Stimulated activated CD8-positive, alpha-beta memory T cell treated with anti-CD3 and anti-CD28 coated beads, Interleukin-12 subunit alpha, Interleukin-12 subunit beta, amount 100 ng/mL, for 1 hour (primary cell): ENCODE data around the gene RNF17.
"Not testable (repeated sequence)": the region's sequence is repeated elsewhere in the genome, so short reads cannot be mapped to it uniquely, and the experiment has no call there.

Source experiments
- DNase-seq: peaks from one replicate; pipeline ENCODE4 v3.0.0-alpha.2; 2020; ENCODE audit warnings: low read depth

Gene RNF17

GRCh38 chr13:24742977-24743376 lies 21.0 kb upstream of the RNF17 start:
- no peak for DNase-seq

DNA sequence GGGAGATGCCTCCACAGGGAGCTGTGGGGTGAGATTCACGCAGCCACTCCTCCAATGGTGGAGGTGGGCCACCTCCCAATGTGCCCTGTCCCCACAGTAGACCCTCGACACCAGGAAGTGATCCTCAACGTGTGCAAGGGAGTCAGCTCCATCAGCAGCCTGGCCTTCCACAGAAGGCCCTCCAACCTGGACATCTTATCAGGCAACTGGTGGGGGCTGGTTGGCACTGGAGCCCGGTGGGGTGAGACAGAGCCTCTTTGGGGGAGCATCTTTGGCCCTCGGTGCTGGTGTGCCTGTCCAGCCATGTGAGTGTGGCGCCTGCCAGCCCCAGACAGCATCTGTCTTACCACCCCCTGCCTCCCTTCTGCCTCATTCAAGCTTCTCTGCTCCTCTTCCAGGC lies 19.7 kb upstream of the RNF17 start:
- no peak for DNase-seq

GRCh38 chr13:24745516-24745860 lies 18.5 kb upstream of the RNF17 start:
- no peak for DNase-seq

DNA sequence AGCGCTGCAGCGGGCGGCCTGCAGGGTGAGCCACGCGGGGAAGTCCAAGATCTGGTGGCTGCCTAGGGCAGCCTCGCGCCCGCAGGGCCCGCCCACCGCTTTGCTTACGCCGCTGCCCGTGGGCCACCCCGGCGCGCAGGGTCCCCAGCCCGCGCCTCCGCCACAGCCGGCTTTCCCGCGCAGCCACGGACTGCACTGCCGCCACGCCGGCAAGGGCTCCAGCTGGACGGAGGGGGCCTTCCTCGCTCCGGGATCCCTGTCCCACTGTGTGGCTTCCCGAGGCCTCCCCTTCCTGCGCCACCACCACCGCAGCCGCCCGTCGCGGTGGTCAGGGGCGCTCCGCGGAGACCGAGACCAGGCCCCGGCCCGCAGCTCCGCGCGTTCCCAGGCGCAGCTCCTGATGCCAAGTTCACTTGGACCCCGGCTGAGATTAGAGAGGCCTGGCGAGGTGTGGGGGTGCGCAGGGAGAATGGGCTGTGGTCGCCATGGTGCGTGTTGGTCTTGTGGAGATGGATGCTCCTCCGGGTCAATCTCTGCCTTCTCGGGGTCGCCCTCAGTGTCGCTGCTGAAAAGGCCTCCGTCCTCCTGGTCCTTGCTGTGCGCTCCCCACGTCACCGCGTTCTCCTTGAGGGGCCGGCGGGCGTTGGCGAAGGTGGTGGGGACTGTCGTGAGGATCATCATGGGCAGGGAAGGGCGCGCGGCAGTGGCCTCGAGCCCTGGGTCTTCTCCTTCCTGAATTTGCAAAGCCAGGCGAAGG lies 17.9 kb upstream of the RNF17 start:
- DNase-seq = no peak

GRCh38 chr13:24746618-24747247 lies 17.2 kb upstream of the RNF17 start:
- no peak for DNase-seq

- no peak for DNase-seq
Measured at GRCh38 chr13:24747248-24748060, 16.5 kb upstream of the RNF17 start.

- DNase-seq = no peak
Measured at GRCh38 chr13:24748061-24748400, 15.9 kb upstream of the RNF17 start.

- no peak for DNase-seq
Measured at GRCh38 chr13:24759197-24759596, 4.8 kb upstream of the RNF17 start.

DNA sequence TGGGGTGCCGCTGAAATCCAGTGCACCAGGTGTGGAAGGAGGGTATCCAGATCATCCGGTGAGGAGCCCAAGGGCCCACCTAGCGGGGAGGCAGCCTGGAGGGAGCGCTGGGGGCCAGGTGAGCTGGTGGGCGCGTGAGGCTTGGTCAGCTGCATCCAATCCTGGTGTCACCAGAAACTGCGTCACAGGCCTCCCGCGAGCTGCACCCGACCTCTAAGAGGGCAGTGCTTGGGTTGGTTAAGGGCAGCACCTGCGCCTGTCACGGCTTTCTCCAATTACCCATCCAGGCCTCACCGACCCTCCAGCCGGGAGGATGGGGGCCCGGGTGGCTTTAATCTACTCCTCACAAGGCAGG lies 284 bp downstream of the RNF17 start:
- DNase-seq = no peak

DNA sequence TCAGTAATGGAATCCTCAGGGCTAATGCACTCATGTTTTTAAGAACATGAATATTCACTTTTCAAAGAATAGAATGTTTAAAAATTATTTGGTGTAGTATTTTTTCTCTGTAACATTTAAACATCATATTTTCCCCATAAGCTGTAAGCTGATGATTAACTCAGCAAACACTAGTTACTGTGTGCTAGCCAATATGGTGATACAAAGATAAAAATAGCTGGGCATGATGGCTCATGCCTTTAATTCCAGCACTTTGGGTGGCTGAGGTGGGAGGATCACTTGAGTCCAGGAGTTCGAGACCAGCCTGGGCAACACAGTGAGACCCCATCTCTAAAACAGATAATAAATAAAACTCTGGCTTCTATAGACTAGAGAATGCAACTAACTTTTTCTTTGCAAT lies 13.2 kb downstream of the RNF17 start:
- no peak for DNase-seq

- DNase-seq = no peak
Measured at GRCh38 chr13:24784319-24784718, 20.4 kb downstream of the RNF17 start.

DNA sequence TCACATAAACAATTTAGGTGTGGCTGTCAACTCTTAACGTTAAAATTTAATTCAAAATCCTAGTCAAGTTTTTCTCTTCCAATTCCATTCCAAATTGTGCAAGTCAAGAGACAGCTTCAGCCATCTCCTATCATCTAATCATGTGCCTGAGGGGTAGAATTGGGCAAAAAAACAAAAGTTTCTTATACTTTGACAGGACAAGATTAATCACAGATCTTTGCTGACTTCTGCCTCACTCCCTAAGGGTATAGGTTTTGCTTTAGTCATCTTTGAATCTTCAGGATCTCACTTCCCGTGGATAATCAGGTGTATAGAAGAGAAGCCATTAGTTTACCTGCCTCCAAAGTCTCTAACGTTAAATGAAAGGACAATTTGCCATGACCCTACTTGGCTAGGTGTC lies 24.6 kb downstream of the RNF17 start:
- no peak for DNase-seq

- no peak for DNase-seq
Measured at GRCh38 chr13:24802074-24802473, 38.1 kb downstream of the RNF17 start.

DNA sequence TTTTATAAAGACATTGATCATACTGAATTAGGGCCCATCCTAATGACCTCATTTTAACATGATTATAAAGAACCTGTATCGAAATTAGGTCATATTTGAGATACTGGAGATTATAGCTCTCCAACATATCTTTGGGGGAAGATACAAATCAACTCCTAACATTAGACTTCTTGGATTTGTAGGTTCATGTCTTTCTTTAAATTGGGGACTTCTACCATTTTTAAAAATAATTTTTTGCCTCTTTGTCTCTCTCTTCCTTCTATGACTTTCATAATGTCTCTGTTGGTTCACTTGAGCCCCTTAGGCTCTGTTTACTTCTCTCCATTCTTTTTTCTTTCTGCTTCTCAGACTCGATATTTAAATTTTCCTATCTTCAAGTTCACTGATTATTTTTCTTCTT lies 57.2 kb downstream of the RNF17 start:
- no peak for DNase-seq

GRCh38 chr13:24822640-24823039 lies 58.7 kb downstream of the RNF17 start:
- DNase-seq = no peak

- not testable (repeated sequence) for DNase-seq
Measured at GRCh38 chr13:24823122-24823710, 59.2 kb downstream of the RNF17 start.

- no peak for DNase-seq
Measured at GRCh38 chr13:24827799-24828198, 63.8 kb downstream of the RNF17 start.

- no peak for DNase-seq
Measured at GRCh38 chr13:24834902-24835510, 71.0 kb downstream of the RNF17 start.

- DNase-seq = not testable (repeated sequence)
Measured at GRCh38 chr13:24837528-24837927, 73.6 kb downstream of the RNF17 start.

GRCh38 chr13:24842549-24843274 lies 78.7 kb downstream of the RNF17 start:
- DNase-seq = no peak

- no peak for DNase-seq
Measured at GRCh38 chr13:24851546-24851945, 87.6 kb downstream of the RNF17 start.

GRCh38 chr13:24854311-24854710 lies 90.3 kb downstream of the RNF17 start:
- DNase-seq = no peak
